Ovary (tissue), 9 donors: ENCODE measurements around the gene FNDC11. TPM values are rescaled to one million over a fixed set of nuclear protein-coding genes. Genes with fewer than 3 reads are reported as not detected.

Experiments used
- DNase-seq, 5 donors: peaks; one replicate each; pipeline ENCODE4 v3.0.0-alpha.2; 2019 to 2020
- H3K27ac ChIP-seq, 2 donors: fragments of 200-600 bp; one replicate each; pipeline versions ENCODE4 v1.5.1 to v1.8.0; 2019 to 2022
- H3K27me3 ChIP-seq: fragments of 200-600 bp; one replicate; pipeline ENCODE4 v1.8.0; 2022
- H3K36me3 ChIP-seq: fragments of 200-600 bp; sonication (generic); one replicate; pipeline ENCODE4 v1.5.1; 2019
- H3K4me1 ChIP-seq: one replicate; pipeline ENCODE4 v1.8.1; 2013; ENCODE audit warnings: mild to moderate bottlenecking, moderate library complexity; ENCODE audit not compliant: insufficient read depth
- H3K4me3 ChIP-seq: fragments of 200-600 bp; sonication (generic); one replicate; pipeline ENCODE4 v1.5.1; 2017
- H3K9me3 ChIP-seq, 2 donors: fragments of 200-600 bp in 1 of 2; sonication (generic) in 1 of 2; one replicate each; pipeline versions ENCODE4 v1.5.1 to v1.8.1; 2013 to 2019; ENCODE audit warnings: mild to moderate bottlenecking in 1 of 2, moderate library complexity in 1 of 2
- EP300 ChIP-seq: sonication (generic); formaldehyde crosslinking; IDR thresholded peaks from one replicate; pipeline ENCODE4 v1.6.1; 2017; ENCODE audit warnings: antibody characterized with exemption
- POLR2A ChIP-seq: fragments of 450-650 bp; IDR thresholded peaks from one replicate; pipeline ENCODE4 v1.6.1; 2017; ENCODE audit warnings: antibody characterized with exemption, mild to moderate bottlenecking, moderate library complexity
- WGBS, 3 donors: extraction: QIAGEN DNeasy Blood & Tissue Kit in 1 of 3; methylation state at CpG; one replicate each; pipeline versions ENCODE4 v1.1.5 to v1.1.7; 2013 to 2017; 5-methylcytosine and 5-hydroxymethylcytosine counted together
- intact Hi-C, 4 donors: fragments of 100-400 bp; cut with DNase I; formaldehyde crosslinking; loops; one replicate each; pipeline versions ENCODE4 v1.11.0 to v1.15.1; 2022 to 2023
- polyA plus RNA-seq, 2 donors: library from polyadenylated mRNA; stranded (reverse); fragments of 200-250 nt in 1 of 2; fragments of 350-450 nt in 1 of 2; fragmentation: Illumina TruSeq in 1 of 2; extraction: RNeasy Lipid Tissue Mini Kit (QIAGEN cat#74804) in 1 of 2; gene quantifications; one replicate each; pipeline ENCODE4 v1.2.3, GENCODE V29; 2013 to 2014
- total RNA-seq, 7 donors: library from RNA; depleted of rRNA in 2 of 7; stranded (reverse); fragments of >200 nt in 2 of 7; fragmentation: NEBNext Ultra II Directional in 3 of 7; extraction: Animal tissue kit (Norgen Biotek cat#: 25700) in 3 of 7; gene quantifications; one replicate each; pipeline versions ENCODE4 v1.1.0 to v1.2.4, GENCODE V29; 2016 to 2023
- TF ChIP-seq, protein P1 (sequence below), 3 donors: fragments of 450-650 bp in 2 of 3; fragments of 200-600 bp in 1 of 3; IDR thresholded peaks; one replicate each; pipeline versions ENCODE4 v1.5.1 to v1.8.0; 2016 to 2022; ENCODE audit warnings: antibody characterized with exemption in 3 of 3, mild to moderate bottlenecking in 1 of 3
- donor health status: DM: no; HTN: no; CAD: no; lungs with moderate emphysema.
- donor health status: DM: no; HTN: no; CAD: no.
- donor health status: Bipolar disorder and iron deficiency.
- donor health status: DM: yes; HTN: yes; CAD: no.
- donor health status: DM: no; HTN: no; CAD: no.
- donor health status: DM: yes; HTN: yes; CAD: no.

Gene FNDC11
- total and polyA plus RNA-seq, 9 donors = 0.10 to 5.5 (median 0.35) TPM; not detected in 2

DNA sequence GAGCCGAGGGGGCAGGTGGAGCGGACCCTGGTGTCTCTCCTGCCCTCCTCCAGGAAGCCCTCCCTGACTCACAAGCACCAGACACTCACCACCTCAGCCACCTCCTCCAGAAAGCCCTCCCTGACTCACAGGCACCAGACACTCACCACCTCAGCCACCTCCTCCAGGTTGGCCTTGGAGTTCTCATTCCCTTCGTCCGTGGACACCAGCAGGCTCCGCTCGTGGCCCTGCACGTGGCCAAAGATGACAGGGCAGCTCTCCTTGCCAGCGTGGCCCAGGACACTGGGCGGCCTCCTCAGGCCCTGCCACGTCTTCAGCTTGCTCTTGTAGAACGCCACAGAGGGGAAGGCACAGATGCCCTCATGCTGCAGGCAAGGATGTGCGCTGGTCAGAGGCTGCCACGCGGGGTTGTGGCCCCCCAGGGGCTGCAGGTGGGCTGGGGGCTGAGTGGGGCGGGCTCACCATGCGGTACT, 6.4 kb downstream of the FNDC11 start:
- Histone ChIP-seq H3K27me3 (no peaks in the 10 kb centered on the region), H3K27ac (no peak overlapping the region), H3K4me1 (no peaks in the 10 kb centered on the region), H3K4me3 (no peak overlapping the region), H3K9me3 (no peaks in the 10 kb centered on the region), H3K36me3 (no peaks in the 10 kb centered on the region)
- intact Hi-C loops = no loop called here
- 92 to 98% (median 94%) methylated on average over 16 of the region's 16 CpGs for WGBS, 3 donors
- TF ChIP-seq POLR2A (no peak), EP300 (no peak)
- TF ChIP-seq, protein P1, sequence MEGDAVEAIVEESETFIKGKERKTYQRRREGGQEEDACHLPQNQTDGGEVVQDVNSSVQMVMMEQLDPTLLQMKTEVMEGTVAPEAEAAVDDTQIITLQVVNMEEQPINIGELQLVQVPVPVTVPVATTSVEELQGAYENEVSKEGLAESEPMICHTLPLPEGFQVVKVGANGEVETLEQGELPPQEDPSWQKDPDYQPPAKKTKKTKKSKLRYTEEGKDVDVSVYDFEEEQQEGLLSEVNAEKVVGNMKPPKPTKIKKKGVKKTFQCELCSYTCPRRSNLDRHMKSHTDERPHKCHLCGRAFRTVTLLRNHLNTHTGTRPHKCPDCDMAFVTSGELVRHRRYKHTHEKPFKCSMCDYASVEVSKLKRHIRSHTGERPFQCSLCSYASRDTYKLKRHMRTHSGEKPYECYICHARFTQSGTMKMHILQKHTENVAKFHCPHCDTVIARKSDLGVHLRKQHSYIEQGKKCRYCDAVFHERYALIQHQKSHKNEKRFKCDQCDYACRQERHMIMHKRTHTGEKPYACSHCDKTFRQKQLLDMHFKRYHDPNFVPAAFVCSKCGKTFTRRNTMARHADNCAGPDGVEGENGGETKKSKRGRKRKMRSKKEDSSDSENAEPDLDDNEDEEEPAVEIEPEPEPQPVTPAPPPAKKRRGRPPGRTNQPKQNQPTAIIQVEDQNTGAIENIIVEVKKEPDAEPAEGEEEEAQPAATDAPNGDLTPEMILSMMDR (IDR thresholded peaks at IDR 0.05) = no peak
- DNase-seq = no peak

DNA sequence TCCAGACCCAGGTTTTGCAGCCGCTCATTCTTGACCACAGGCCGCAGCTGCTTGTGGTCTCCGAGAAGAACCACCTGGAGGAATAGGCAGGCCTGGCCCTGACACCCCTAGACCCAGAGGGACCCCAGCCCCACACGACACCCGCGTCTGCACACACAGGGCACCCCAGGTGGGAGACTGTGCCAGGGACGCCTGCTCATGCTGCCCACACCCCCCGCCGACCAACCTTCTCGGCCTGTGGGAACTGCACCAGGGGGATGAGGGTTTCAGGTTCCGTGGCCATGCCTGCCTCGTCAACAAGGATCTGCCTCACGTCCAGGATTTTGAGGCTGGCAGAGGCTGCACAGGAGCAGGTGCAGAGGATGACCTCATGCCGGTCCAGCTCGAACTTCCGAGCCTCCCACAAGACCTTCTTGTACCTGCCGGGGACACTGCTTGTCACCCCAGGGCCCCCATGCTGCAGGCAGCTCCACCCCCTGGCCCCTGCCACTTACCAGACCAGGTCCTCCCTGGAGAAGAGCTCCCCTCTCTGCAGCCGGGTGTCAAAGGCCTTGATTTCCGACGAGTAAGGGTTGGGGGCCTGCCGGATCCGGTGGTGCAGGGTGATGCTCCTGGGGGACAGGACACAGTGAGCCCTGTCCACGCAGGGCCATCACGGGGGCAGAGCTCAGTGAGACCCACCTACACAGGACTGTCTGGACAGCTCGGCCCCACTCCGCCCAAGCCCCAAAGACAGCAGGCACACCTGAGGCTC, 7.1 kb downstream of the FNDC11 start:
- Histone ChIP-seq H3K27me3 (no peaks in the 10 kb centered on the region), H3K4me1 (no peaks in the 10 kb centered on the region), H3K9me3 (no peaks in the 10 kb centered on the region), H3K27ac (no peak overlapping the region), H3K36me3 (no peaks in the 10 kb centered on the region), H3K4me3 (no peak overlapping the region)
- intact Hi-C loops = no loop called here
- WGBS, 3 donors = 88 to 91% (median 88%) methylated on average over 26 of the region's 26 CpGs
- DNase-seq = no peak
- TF ChIP-seq, protein P1 (IDR thresholded peaks at IDR 0.05) = no peak
- no peak for TF ChIP-seq POLR2A
- no peak for TF ChIP-seq EP300

DNA sequence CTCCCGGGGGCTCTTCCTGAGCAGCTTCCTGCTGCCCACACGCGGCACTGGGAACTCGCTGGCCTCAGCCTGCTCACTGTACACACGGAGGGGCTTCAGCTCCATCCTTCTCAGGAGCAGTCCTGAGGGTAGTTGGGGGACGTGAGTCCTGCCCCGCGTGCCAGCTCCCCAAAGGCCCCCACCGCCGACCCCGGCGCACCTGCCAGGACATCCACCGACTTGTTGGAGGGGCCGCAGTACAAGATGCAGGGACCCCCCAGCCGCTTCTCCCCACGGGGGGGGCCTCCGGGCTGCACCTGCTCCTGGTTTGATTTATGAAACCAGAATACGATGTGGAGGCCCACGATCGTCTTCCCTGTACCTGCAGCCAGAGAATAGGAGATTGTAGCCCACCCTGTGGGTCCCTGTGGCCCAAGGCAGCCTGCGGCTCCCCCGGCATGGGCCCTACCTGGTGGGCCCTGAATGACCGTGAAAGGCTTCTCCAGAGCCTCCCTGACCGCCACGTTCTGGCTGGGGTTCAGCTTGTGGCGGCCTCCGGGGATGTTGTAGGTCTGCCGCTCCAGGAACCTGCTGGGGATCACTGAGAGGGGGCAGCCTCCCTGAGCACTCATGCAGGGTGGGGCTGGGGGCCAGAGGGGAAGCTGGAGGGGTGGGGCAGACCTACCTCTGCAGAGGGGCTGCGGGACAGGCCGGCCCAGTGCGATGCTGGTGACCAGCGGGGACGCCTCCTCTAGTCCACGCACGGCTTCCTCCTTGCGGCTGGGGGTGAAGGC, 7.9 kb downstream of the FNDC11 start:
- WGBS, 3 donors = 86 to 89% (median 88%) methylated on average over 31 to 36 of the region's 36 CpGs
- no peaks in the 10 kb centered on the region for H3K36me3 ChIP-seq
- intact Hi-C loops = no loop called here
- H3K9me3 ChIP-seq = no peaks in the 10 kb centered on the region
- TF ChIP-seq, protein P1 (IDR thresholded peaks at IDR 0.05) = no peak
- TF ChIP-seq POLR2A = no peak
- no peak for TF ChIP-seq EP300
- H3K4me3 ChIP-seq = no peak overlapping the region
- no peaks in the 10 kb centered on the region for H3K27me3 ChIP-seq
- no peak for DNase-seq
- no peak overlapping the region for H3K27ac ChIP-seq
- no peaks in the 10 kb centered on the region for H3K4me1 ChIP-seq

DNA sequence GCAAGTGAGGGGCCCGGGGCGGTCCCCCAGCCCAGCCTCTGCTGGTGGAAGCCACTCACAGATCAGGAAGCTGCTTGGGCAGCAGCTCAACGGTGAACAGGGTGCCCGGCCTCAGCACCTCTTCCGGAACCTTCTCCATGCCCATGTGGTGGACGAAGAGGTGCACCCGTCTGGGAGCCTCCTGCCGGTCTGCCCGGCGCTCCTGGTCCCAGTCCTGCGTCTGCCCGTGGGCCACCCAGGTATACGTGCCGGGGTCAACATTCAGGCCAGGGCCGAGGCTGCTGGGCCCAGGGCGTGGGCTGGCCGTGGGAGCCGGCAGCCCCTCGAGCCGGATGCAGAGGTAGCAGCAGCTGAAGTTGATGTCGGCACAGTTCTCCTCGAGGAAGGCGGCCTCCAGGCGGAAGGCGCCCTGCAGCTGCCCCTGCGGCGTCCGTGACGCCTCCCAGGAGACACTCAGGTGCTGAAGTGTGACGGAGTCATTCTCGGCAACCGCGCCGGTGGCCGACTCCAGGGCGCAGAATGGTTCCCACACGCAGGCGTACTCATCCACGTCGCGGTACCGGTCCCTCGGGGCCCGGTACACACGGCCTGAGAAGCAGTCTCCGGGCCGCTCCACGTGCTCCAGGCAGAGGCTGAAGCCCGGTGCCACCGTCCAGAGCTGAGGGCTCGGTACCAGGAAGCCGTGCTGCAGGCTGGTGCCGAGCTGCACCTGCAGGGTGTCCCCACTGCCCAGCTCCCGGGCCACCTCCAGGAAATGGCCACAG, 8.7 kb downstream of the FNDC11 start:
- 91 to 92% (median 92%) methylated on average over 54 of the region's 54 CpGs for WGBS, 3 donors
- no peaks in the 10 kb centered on the region for H3K4me1 ChIP-seq
- intact Hi-C loops = no loop called here
- no peak for TF ChIP-seq POLR2A
- TF ChIP-seq, protein P1 (IDR thresholded peaks at IDR 0.05) = no peak
- no peak for TF ChIP-seq EP300
- no peak overlapping the region for H3K4me3 ChIP-seq
- H3K36me3 ChIP-seq = no peaks in the 10 kb centered on the region
- no peaks in the 10 kb centered on the region for H3K9me3 ChIP-seq
- no peaks in the 10 kb centered on the region for H3K27me3 ChIP-seq
- H3K27ac ChIP-seq = no peak overlapping the region
- DNase-seq = no peak
